Measurements from ENCODE around the gene CACNA2D4.
"Not testable (repeated sequence)": the region's sequence is repeated elsewhere in the genome, so short reads cannot be mapped to it uniquely, and the experiment has no call there.

CACNA2D4 gene

GRCh38 chr12:1819571-1819970, 98.9 kb downstream of the CACNA2D4 start:
- TF ChIP-seq CTCF (IDR thresholded peaks at IDR 0.05): no peak
- Histone ChIP-seq H3K4me3 (no peak overlapping the region), H3K27ac (no peak overlapping the region)
- no peak for DNase-seq (ENCODE audit: low spot score)

- DNase-seq (ENCODE audit: low spot score): no peak
- no peak overlapping the region for H3K4me3 ChIP-seq
- no peak for TF ChIP-seq CTCF (IDR thresholded peaks at IDR 0.05)
- H3K27ac ChIP-seq: no peak overlapping the region
These were observed 99.4 kb downstream of the CACNA2D4 start for GRCh38 chr12:1819050-1819449.

- not testable (repeated sequence) for H3K27ac ChIP-seq; H3K4me3 ChIP-seq; DNase-seq (ENCODE audit: low spot score)
These were observed 100.5 kb downstream of the CACNA2D4 start for GRCh38 chr12:1817928-1818327.

GRCh38 chr12:1816730-1817348, 101.6 kb downstream of the CACNA2D4 start:
- no peak overlapping the region for H3K27ac ChIP-seq
- no peak for DNase-seq (ENCODE audit: low spot score)
- no peak for TF ChIP-seq CTCF (IDR thresholded peaks at IDR 0.05)
- no peak overlapping the region for H3K4me3 ChIP-seq

- no peak overlapping the region for H3K4me3 ChIP-seq
- no peak overlapping the region for H3K27ac ChIP-seq
- DNase-seq (ENCODE audit: low spot score): no peak
- TF ChIP-seq CTCF (IDR thresholded peaks at IDR 0.05): no peak
These were observed 102.4 kb downstream of the CACNA2D4 start for GRCh38 chr12:1815814-1816729.

GRCh38 chr12:1815108-1815507, 103.3 kb downstream of the CACNA2D4 start:
- H3K27ac ChIP-seq: no peak overlapping the region
- H3K4me3 ChIP-seq: no peak overlapping the region
- no peak for DNase-seq (ENCODE audit: low spot score)
- no peak for TF ChIP-seq CTCF (IDR thresholded peaks at IDR 0.05)

GRCh38 chr12:1814266-1814665, 104.2 kb downstream of the CACNA2D4 start:
- no peak for TF ChIP-seq CTCF (IDR thresholded peaks at IDR 0.05)
- DNase-seq (ENCODE audit: low spot score): no peak
- H3K4me3 ChIP-seq: no peak overlapping the region
- H3K27ac ChIP-seq: no peak overlapping the region

All from coronary artery (tissue), 2 donors.